PFSK-1 (cell line): ENCODE measurements around the gene TSPAN15.

Experiments
- FOXP2 ChIP-seq: optimal IDR thresholded peaks from 2 replicates; pipeline ENCODE3; 2011; ENCODE audit warnings: borderline replicate concordance, control low read depth, inconsistent platforms; ENCODE audit not compliant: insufficient read depth; ENCODE audit errors: extremely low read length, extremely low read depth
- POLR2AphosphoS5 ChIP-seq: IDR thresholded peaks from 2 replicates; pipeline ENCODE4 v1.6.1; 2012; ENCODE audit warnings: low read depth, mild to moderate bottlenecking, control low read depth, low read length, moderate library complexity
- SIN3A ChIP-seq: IDR thresholded peaks from 2 replicates; pipeline ENCODE4 v1.6.1; 2012; ENCODE audit warnings: mild to moderate bottlenecking, low read length, moderate library complexity, borderline replicate concordance; ENCODE audit not compliant: insufficient read depth
- TAF1 ChIP-seq: IDR thresholded peaks from 2 replicates; pipeline ENCODE4 v1.6.1; 2012; ENCODE audit warnings: low read length, control low read depth, borderline replicate concordance; ENCODE audit not compliant: insufficient read depth
- TF ChIP-seq, protein P1 (sequence below), 2 experiments: IDR thresholded peaks; 2 replicates each; pipeline versions ENCODE4 v1.6.1 to v1.8.0; 2011 to 2012; ENCODE audit warnings: low read depth in 2 of 2, low read length in 2 of 2, control low read depth in 1 of 2, inconsistent platforms in 1 of 2, mild to moderate bottlenecking in 1 of 2, moderate library complexity in 1 of 2; ENCODE audit not compliant: insufficient read depth in 1 of 2

TSPAN15 gene

DNA sequence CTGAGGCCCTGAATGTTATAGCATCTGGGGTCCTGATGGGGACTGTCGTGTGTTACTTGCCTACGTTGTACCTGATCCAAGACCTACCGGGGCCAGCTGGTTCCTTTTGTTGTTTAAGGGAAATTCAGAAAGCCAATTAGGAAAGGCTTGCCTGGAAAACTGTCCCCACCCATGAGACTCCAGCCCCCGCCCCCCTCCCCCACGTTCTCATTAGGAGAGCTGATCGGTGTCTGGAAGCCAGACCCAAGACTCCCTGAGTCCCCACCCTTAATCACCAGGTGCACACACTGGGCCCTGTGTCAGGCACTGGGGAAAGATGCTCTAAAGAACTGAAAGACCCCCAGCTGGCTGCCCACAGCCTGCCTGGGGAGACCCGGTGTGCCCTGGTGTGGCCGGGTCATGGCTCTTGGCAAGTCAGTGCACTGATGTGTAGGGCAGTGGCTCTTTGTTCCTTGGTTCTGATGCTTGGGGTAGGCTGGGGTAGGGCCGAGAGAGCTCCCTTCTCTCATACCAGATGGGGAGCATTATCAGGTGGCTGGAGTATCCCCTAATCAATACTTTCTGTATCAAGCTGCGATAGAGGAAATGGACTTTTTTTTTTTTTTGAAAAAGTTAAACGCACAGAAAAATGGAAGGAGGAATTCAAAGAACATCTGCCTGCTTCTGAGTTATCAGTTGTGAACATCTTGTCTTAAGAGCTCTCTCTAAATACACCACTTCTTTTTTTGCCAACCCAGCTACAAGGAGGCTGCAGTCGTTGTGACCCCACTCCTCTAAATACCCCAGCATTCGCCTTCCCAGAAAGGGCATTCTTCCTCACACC, 16.9 kb downstream of the TSPAN15 start:
- TF ChIP-seq FOXP2: no peak
- TF ChIP-seq, protein P1, sequence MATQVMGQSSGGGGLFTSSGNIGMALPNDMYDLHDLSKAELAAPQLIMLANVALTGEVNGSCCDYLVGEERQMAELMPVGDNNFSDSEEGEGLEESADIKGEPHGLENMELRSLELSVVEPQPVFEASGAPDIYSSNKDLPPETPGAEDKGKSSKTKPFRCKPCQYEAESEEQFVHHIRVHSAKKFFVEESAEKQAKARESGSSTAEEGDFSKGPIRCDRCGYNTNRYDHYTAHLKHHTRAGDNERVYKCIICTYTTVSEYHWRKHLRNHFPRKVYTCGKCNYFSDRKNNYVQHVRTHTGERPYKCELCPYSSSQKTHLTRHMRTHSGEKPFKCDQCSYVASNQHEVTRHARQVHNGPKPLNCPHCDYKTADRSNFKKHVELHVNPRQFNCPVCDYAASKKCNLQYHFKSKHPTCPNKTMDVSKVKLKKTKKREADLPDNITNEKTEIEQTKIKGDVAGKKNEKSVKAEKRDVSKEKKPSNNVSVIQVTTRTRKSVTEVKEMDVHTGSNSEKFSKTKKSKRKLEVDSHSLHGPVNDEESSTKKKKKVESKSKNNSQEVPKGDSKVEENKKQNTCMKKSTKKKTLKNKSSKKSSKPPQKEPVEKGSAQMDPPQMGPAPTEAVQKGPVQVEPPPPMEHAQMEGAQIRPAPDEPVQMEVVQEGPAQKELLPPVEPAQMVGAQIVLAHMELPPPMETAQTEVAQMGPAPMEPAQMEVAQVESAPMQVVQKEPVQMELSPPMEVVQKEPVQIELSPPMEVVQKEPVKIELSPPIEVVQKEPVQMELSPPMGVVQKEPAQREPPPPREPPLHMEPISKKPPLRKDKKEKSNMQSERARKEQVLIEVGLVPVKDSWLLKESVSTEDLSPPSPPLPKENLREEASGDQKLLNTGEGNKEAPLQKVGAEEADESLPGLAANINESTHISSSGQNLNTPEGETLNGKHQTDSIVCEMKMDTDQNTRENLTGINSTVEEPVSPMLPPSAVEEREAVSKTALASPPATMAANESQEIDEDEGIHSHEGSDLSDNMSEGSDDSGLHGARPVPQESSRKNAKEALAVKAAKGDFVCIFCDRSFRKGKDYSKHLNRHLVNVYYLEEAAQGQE (IDR thresholded peaks at IDR 0.05; ENCODE audit: insufficient read depth in 1 of 2, low read depth in 2 of 2, low read length in 2 of 2): no peak
- no peak for TF ChIP-seq POLR2AphosphoS5

DNA sequence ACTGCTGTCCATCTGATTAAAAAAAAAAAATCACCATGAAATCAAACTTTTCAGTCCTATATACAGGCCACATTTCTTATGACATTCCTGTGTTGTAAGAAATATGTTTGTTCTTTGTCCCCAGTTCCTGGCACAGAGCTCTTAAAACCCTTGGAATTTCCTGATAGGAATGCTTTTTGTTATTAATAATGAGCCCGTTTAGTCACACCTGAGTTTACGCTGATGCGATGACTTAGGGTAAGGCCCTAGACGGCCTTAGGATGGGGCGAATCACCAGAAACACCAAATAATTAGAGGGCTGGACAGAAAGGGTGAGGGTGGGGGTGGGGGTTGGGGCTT, 17.5 kb downstream of the TSPAN15 start:
- TF ChIP-seq TAF1 (no peak), SIN3A (no peak), POLR2AphosphoS5 (no peak)
- TF ChIP-seq, protein P1 (IDR thresholded peaks at IDR 0.05; ENCODE audit: insufficient read depth in 1 of 2, low read depth in 2 of 2, low read length in 2 of 2): no peak

DNA sequence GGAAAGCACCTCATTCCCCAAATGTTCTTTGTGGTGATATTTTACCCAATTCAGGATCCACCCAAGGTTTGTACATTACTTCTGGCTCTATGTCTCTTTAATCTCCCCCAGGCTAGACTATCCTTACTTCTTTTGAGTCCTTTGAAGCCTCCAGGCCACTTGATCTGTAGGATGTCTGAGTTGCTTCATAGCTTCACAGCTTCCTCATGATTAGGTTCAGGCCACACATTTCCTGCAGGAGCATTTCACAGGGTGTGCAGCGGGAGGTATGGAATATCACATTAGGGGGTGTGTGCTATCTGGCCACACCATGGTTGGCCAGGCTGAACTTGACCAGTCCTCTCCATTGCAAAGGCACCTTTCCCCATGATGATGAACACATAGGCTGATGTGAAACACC, 18.7 kb downstream of the TSPAN15 start:
- TF ChIP-seq, protein P1 (IDR thresholded peaks at IDR 0.05; ENCODE audit: insufficient read depth in 1 of 2, low read depth in 2 of 2, low read length in 2 of 2): no peak
- TF ChIP-seq SIN3A (no peak), TAF1 (no peak), POLR2AphosphoS5 (no peak), FOXP2 (no peak)

DNA sequence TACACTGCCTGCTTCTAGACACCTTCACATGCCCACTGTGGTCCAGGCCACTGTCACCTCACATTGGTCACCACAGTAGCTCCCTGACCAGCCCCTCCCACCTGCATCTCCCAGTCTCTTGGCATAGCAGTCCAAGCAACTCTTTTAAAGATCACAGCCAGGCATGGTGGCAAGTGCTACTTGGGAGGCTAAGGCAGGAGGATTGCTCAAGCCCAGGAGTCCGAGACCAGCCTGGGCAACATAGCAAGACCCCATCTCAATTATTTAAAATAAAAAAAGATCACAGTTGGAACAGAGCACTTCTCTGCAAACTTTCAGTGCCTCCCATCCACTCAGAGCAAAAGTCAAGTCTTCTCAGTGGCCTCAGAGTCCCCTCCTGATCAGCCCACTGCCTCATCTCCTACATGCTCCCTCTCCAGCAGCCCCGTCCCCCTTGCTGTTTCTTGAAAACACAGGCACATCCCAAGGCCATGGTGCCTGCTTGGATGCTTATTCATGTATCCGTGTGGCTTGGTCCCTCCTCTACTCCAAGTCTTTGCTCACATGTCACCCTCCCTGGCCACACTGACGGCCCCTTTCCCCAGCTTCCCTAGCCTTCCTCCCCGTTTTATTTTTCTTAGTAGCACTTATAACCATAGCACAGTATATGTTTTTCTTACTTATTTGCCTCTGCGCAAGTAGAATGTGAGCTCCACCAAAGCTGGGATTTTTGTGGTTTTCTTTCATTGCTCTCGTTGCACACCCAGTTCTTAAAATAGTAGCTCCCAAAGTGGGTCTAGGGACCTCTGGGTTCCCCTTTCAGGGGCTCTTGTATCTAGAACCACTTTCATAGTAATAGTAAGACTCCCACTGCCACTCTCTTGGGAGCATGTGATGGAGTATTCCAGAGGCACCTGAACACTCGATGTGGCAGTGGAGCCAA, 19.5 kb downstream of the TSPAN15 start:
- TF ChIP-seq FOXP2 (no peak), TAF1 (no peak), SIN3A (no peak), POLR2AphosphoS5 (no peak)
- TF ChIP-seq, protein P1 (IDR thresholded peaks at IDR 0.05; ENCODE audit: insufficient read depth in 1 of 2, low read depth in 2 of 2, low read length in 2 of 2): no peak
